ENCODE measurements around the gene AQP6.

GRCh38 chr12:50026691-50027090, 53.9 kb downstream of the AQP6 start:
- no peak for TF ChIP-seq CTCF (IDR thresholded peaks at IDR 0.05; ENCODE audit: low read depth, low read length)
- TF ChIP-seq POLR2A (IDR thresholded peaks at IDR 0.05; ENCODE audit: extremely low read depth, insufficient read length) = no peak
- no peak for TF ChIP-seq MAX (IDR thresholded peaks at IDR 0.05; ENCODE audit: low read depth, low read length)
- no peak for TF ChIP-seq MYC (IDR thresholded peaks at IDR 0.05; ENCODE audit: low read depth, low read length)

Data from NB4 (cell line).